A549 (cell line): ENCODE data around the gene ZIC4.

ENCODE experiments used
- ESRRA ChIP-seq: fragments of 150-350 bp; IDR thresholded peaks from 2 replicates; pipeline ENCODE4 v1.6.1; 2014; ENCODE audit warnings: mild to moderate bottlenecking, low read length, borderline replicate concordance
- POLR2A ChIP-seq: IDR thresholded peaks from 2 replicates; pipeline ENCODE4 v1.6.1; 2012; ENCODE audit warnings: mild to moderate bottlenecking, low read length
- RAD21 ChIP-seq, 2 experiments: fragments of >200 bp in 1 of 2; sonication (Bioruptor Twin) in 1 of 2; formaldehyde crosslinking in 1 of 2; IDR thresholded peaks in 1 of 2; conservative IDR thresholded peaks in 1 of 2; 2 replicates in 1 of 2; 3 replicates in 1 of 2; pipeline ENCODE4 v1.6.1; 2012 to 2018; ENCODE audit warnings: inconsistent platforms in 1 of 2
- TF ChIP-seq, protein P1 (sequence below): fragments of >200 bp; sonication (Bioruptor Twin); formaldehyde crosslinking; IDR thresholded peaks from 3 replicates; pipeline ENCODE4 v1.5.1; 2016
- TF ChIP-seq, protein P2 (sequence below): fragments of 200-600 bp; sonication (generic); IDR thresholded peaks from 2 replicates; pipeline ENCODE4 v1.6.1; 2016; ENCODE audit warnings: antibody characterized with exemption, mild to moderate bottlenecking, moderate library complexity
- TF ChIP-seq, protein P3 (sequence below): fragments of 450-650 bp; IDR thresholded peaks from 2 replicates; pipeline ENCODE4 v1.6.1; 2014; ENCODE audit warnings: antibody characterized with exemption

DNA sequence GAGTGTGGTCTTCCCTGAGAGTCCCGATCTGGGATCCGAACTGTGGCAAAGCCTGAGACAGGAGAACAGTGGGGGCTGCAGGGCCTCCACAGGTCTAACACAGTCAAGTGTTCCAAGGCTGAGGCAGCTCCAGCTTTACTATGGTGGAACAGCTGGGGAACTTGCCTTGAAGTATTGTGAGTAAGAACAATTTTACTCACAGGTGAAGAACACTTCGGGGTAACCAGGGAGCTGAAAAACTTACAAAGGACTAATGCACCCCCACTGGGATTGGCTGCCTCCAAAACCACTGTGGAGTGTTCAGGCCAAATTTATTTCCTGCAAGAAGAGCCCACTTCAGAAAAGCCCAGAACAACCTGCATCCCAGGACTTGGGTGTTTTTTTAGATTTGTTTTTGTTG is 25.4 kb downstream of the ZIC4 start:
- TF ChIP-seq, protein P1, sequence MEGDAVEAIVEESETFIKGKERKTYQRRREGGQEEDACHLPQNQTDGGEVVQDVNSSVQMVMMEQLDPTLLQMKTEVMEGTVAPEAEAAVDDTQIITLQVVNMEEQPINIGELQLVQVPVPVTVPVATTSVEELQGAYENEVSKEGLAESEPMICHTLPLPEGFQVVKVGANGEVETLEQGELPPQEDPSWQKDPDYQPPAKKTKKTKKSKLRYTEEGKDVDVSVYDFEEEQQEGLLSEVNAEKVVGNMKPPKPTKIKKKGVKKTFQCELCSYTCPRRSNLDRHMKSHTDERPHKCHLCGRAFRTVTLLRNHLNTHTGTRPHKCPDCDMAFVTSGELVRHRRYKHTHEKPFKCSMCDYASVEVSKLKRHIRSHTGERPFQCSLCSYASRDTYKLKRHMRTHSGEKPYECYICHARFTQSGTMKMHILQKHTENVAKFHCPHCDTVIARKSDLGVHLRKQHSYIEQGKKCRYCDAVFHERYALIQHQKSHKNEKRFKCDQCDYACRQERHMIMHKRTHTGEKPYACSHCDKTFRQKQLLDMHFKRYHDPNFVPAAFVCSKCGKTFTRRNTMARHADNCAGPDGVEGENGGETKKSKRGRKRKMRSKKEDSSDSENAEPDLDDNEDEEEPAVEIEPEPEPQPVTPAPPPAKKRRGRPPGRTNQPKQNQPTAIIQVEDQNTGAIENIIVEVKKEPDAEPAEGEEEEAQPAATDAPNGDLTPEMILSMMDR = no peak
- TF ChIP-seq, protein P2, sequence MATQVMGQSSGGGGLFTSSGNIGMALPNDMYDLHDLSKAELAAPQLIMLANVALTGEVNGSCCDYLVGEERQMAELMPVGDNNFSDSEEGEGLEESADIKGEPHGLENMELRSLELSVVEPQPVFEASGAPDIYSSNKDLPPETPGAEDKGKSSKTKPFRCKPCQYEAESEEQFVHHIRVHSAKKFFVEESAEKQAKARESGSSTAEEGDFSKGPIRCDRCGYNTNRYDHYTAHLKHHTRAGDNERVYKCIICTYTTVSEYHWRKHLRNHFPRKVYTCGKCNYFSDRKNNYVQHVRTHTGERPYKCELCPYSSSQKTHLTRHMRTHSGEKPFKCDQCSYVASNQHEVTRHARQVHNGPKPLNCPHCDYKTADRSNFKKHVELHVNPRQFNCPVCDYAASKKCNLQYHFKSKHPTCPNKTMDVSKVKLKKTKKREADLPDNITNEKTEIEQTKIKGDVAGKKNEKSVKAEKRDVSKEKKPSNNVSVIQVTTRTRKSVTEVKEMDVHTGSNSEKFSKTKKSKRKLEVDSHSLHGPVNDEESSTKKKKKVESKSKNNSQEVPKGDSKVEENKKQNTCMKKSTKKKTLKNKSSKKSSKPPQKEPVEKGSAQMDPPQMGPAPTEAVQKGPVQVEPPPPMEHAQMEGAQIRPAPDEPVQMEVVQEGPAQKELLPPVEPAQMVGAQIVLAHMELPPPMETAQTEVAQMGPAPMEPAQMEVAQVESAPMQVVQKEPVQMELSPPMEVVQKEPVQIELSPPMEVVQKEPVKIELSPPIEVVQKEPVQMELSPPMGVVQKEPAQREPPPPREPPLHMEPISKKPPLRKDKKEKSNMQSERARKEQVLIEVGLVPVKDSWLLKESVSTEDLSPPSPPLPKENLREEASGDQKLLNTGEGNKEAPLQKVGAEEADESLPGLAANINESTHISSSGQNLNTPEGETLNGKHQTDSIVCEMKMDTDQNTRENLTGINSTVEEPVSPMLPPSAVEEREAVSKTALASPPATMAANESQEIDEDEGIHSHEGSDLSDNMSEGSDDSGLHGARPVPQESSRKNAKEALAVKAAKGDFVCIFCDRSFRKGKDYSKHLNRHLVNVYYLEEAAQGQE = no peak
- TF ChIP-seq POLR2A = no peak
- TF ChIP-seq, protein P3, sequence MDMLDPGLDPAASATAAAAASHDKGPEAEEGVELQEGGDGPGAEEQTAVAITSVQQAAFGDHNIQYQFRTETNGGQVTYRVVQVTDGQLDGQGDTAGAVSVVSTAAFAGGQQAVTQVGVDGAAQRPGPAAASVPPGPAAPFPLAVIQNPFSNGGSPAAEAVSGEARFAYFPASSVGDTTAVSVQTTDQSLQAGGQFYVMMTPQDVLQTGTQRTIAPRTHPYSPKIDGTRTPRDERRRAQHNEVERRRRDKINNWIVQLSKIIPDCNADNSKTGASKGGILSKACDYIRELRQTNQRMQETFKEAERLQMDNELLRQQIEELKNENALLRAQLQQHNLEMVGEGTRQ = no peak
- no peak for TF ChIP-seq RAD21 (conservative IDR thresholded peaks at IDR 0.05 in 1 of 2, IDR thresholded peaks at IDR 0.05 in 1 of 2)
- TF ChIP-seq ESRRA = no peak
